ENCODE data around the gene LGALS3BP.

The LGALS3BP gene

DNA sequence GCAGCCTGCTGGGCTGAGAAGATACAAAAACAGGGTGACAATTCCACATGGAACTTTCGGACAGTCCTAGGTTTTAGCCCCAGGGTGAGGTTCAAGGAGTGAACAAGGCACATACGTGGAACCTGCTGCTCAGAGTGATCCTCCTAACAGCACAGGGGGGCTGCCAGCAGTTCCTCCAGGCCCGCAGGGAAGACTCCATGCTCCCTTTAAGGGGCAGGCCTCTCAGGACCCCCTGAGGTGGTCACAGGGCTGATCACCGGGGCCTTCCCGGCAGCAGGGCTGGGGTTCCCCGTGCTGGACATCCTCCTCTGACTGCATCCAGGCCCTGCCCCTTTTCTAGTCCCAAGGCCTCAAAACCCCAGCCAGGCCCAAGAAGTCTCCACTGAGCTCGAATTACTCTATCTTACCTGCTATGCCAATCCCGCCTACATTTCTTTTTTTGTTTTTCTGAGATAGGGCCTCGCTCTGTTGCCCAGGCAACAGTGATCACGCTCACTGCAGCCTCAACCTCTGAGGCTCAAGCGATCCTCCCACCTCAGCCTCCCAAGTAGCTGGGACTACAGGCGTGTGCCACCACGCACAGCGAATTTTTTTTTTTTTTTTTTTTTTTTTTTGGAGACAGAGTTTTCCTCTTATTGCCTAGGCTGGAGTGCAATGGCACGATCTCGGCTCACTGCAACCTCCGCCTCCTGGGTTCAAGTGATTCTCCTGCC, 19.5 kb upstream of the LGALS3BP start:
- Histone ChIP-seq H2AFZ (ENCODE audit: low read length) (no peak overlapping the region), H3K4me2 (ENCODE audit: low read length) (no peak overlapping the region), H3K27me3 (ENCODE audit: insufficient read depth, low read length) (no peaks in the 10 kb centered on the region), H3F3A (ENCODE audit: insufficient read depth, low read length) (no peaks in the 10 kb centered on the region), H3K79me2 (ENCODE audit: insufficient read depth, low read length) (no peaks in the 10 kb centered on the region), H3K27ac (ENCODE audit: low read depth, low read length, poor library complexity, severe bottlenecking) (no peak overlapping the region), H3K9ac (ENCODE audit: low read length) (no peak overlapping the region), H3K9me2 (ENCODE audit: low read depth, low read length) (no peaks in the 10 kb centered on the region), H3K4me3 (ENCODE audit: low read depth, low read length, poor library complexity, severe bottlenecking) (no peak overlapping the region), H3K9me3 (ENCODE audit: low read length) (no peaks in the 10 kb centered on the region), H4K20me1 (ENCODE audit: insufficient read depth, low read length) (no peaks in the 10 kb centered on the region), H3K36me3 (ENCODE audit: insufficient read depth, low read length) (peaks cover 29% of the 10 kb centered on the region), H3K4me1 (ENCODE audit: insufficient read depth, low read length, severe bottlenecking) (no peaks in the 10 kb centered on the region)
- TF ChIP-seq EZH2 (IDR thresholded peaks at IDR 0.05; ENCODE audit: borderline replicate concordance, low read length): no peak
- TF ChIP-seq, protein P1, sequence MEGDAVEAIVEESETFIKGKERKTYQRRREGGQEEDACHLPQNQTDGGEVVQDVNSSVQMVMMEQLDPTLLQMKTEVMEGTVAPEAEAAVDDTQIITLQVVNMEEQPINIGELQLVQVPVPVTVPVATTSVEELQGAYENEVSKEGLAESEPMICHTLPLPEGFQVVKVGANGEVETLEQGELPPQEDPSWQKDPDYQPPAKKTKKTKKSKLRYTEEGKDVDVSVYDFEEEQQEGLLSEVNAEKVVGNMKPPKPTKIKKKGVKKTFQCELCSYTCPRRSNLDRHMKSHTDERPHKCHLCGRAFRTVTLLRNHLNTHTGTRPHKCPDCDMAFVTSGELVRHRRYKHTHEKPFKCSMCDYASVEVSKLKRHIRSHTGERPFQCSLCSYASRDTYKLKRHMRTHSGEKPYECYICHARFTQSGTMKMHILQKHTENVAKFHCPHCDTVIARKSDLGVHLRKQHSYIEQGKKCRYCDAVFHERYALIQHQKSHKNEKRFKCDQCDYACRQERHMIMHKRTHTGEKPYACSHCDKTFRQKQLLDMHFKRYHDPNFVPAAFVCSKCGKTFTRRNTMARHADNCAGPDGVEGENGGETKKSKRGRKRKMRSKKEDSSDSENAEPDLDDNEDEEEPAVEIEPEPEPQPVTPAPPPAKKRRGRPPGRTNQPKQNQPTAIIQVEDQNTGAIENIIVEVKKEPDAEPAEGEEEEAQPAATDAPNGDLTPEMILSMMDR (IDR thresholded peaks at IDR 0.05; ENCODE audit: low read length): no peak

DNA sequence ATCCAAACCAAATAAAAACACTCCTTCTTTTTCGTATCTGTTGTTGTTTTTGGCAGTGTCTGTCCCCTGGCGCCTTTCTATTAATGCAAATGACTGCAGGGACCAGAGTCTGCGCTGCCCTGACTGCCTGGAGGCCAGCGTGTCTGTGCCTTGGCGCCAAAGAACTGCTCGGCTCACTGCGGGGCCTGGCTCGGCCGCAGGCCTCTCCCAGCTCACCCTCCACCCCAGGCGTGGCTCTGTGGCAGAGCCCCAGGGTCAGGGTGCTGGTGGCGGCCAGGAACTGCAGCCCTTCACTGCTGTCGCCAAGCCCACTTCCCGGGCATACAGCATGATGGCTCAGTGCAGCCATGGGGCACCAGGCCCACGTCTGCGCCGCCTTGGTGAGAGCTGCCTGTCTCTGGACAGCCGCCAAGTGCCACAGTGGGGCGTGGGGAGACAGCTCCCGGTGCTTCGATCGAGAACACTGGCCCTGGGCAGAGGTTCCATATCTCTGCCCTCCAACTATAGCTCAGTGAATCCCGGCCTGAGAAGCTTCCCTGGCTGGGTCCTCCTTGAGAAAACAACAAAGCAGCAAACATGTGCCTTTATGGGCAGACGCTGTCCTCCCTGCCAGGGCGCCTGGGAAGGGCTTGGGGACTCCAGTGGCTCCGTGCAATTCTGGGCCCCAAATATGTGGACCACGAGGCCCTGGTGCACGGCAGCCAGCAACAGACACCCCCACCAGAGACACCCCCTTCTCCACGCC, 18.8 kb upstream of the LGALS3BP start:
- no peaks in the 10 kb centered on the region for H3K79me2 ChIP-seq (ENCODE audit: insufficient read depth, low read length)
- H3F3A ChIP-seq (ENCODE audit: insufficient read depth, low read length): no peaks in the 10 kb centered on the region
- no peak overlapping the region for H2AFZ ChIP-seq (ENCODE audit: low read length)
- H3K4me3 ChIP-seq (ENCODE audit: low read depth, low read length, poor library complexity, severe bottlenecking): no peak overlapping the region
- no peaks in the 10 kb centered on the region for H3K9me2 ChIP-seq (ENCODE audit: low read depth, low read length)
- no peaks in the 10 kb centered on the region for H3K4me1 ChIP-seq (ENCODE audit: insufficient read depth, low read length, severe bottlenecking)
- TF ChIP-seq, protein P1 (IDR thresholded peaks at IDR 0.05; ENCODE audit: low read length): no peak
- TF ChIP-seq EZH2 (IDR thresholded peaks at IDR 0.05; ENCODE audit: borderline replicate concordance, low read length): no peak
- H3K9me3 ChIP-seq (ENCODE audit: low read length): no peaks in the 10 kb centered on the region
- H3K27me3 ChIP-seq (ENCODE audit: insufficient read depth, low read length): no peaks in the 10 kb centered on the region
- H3K9ac ChIP-seq (ENCODE audit: low read length): no peak overlapping the region
- H3K27ac ChIP-seq (ENCODE audit: low read depth, low read length, poor library complexity, severe bottlenecking): no peak overlapping the region
- no peak overlapping the region for H3K4me2 ChIP-seq (ENCODE audit: low read length)
- H3K36me3 ChIP-seq (ENCODE audit: insufficient read depth, low read length): peaks cover 36% of the 10 kb centered on the region
- no peaks in the 10 kb centered on the region for H4K20me1 ChIP-seq (ENCODE audit: insufficient read depth, low read length)

DNA sequence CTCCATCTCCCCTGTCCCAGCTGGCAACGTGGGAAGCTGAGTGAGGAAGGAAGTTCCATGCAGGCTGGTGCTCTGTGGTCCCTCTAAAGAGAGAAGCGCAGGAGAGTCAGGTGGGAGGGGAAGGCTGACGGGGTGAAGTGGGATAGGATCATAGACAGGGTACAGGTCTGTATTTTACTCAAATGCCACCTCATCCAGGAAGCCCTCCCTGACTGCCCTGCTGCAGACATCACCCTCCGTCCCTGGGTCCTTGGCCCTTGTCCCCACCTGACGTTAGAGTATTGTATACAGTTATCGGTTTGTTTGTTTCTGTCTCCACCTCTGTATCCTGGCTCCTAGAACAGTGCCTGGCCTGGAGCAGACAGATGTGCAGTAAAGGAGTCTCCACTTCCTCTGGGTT, 18.2 kb upstream of the LGALS3BP start:
- no peaks in the 10 kb centered on the region for H4K20me1 ChIP-seq (ENCODE audit: insufficient read depth, low read length)

More for the DNA sequence above, 18.2 kb upstream of the LGALS3BP start:
- TF ChIP-seq EZH2 (IDR thresholded peaks at IDR 0.05; ENCODE audit: borderline replicate concordance, low read length): no peak
- TF ChIP-seq, protein P1 (IDR thresholded peaks at IDR 0.05; ENCODE audit: low read length): no peak
- no peak overlapping the region for H3K4me2 ChIP-seq (ENCODE audit: low read length)
- no peak overlapping the region for H2AFZ ChIP-seq (ENCODE audit: low read length)
- no peaks in the 10 kb centered on the region for H3F3A ChIP-seq (ENCODE audit: insufficient read depth, low read length)
- no peaks in the 10 kb centered on the region for H3K79me2 ChIP-seq (ENCODE audit: insufficient read depth, low read length)
- H3K4me1 ChIP-seq (ENCODE audit: insufficient read depth, low read length, severe bottlenecking): no peaks in the 10 kb centered on the region
- H3K9me3 ChIP-seq (ENCODE audit: low read length): no peaks in the 10 kb centered on the region
- no peaks in the 10 kb centered on the region for H3K9me2 ChIP-seq (ENCODE audit: low read depth, low read length)
- H3K27ac ChIP-seq (ENCODE audit: low read depth, low read length, poor library complexity, severe bottlenecking): no peak overlapping the region
- no peak overlapping the region for H3K9ac ChIP-seq (ENCODE audit: low read length)
- H3K4me3 ChIP-seq (ENCODE audit: low read depth, low read length, poor library complexity, severe bottlenecking): no peak overlapping the region
- H3K36me3 ChIP-seq (ENCODE audit: insufficient read depth, low read length): peaks cover 39% of the 10 kb centered on the region
- no peaks in the 10 kb centered on the region for H3K27me3 ChIP-seq (ENCODE audit: insufficient read depth, low read length)

Measured in OCI-LY1 (cell line).